NB4 (cell line): ENCODE results near the gene MMP25.

ENCODE experiments used
- CTCF ChIP-seq: IDR thresholded peaks from one replicate; pipeline ENCODE4 v1.5.1; 2012; ENCODE audit warnings: low read depth, low read length
- MYC ChIP-seq: IDR thresholded peaks from 2 replicates; pipeline ENCODE4 v1.6.1; 2011; ENCODE audit warnings: low read depth, low read length
- POLR2A ChIP-seq: IDR thresholded peaks from 2 replicates; pipeline ENCODE4 v1.6.1; 2011; ENCODE audit warnings: mild to moderate bottlenecking; ENCODE audit not compliant: insufficient read length; ENCODE audit errors: extremely low read depth
- TF ChIP-seq, protein P1 (sequence below): IDR thresholded peaks from 2 replicates; pipeline ENCODE4 v1.6.1; 2011; ENCODE audit warnings: low read depth, low read length

DNA sequence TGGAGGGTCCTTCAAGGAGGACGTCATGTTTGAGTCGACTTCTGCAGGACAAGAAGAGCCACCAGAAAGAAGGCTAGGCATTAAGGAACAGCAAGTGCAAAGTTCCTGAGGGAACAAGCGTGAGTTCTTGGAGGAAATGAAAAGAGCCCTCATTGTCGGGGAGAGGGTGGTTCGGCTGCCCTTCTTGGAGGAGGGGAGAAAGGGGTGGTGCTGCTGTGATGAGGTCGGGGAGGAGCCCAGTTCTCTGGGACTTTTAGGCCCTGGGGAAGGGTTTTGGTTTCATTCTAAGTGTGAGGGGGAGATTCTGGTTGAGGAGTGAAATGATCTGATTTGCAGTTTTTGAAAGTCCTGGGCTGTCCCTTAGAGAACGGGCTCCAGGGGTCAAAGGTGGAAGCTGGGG is 13.7 kb upstream of the MMP25 start:
- no peak for TF ChIP-seq CTCF
- TF ChIP-seq POLR2A = no peak
- TF ChIP-seq, protein P1, sequence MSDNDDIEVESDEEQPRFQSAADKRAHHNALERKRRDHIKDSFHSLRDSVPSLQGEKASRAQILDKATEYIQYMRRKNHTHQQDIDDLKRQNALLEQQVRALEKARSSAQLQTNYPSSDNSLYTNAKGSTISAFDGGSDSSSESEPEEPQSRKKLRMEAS = no peak
- no peak for TF ChIP-seq MYC
